Activated CD4-positive, alpha-beta memory T cell treated with anti-CD3 and anti-CD28 coated beads for 36 hours (primary cell): Measurements from ENCODE around the gene SKIC2. TPM values are rescaled to one million over a fixed set of nuclear protein-coding genes. Genes with fewer than 3 reads are reported as not detected.
"Not testable (repeated sequence)": the region's sequence is repeated elsewhere in the genome, so short reads cannot be mapped to it uniquely, and the experiment has no call there.

ENCODE experiments used
- CTCF ChIA-PET: fragments of 350-600 bp; sonication (Branson Sonifier 250); formaldehyde crosslinking; loops from one replicate; lab custom pipeline; 2021; ENCODE audit warnings: antibody characterized with exemption, inconsistent platforms; lab: Charles Lee
- POLR2A ChIA-PET: fragments of 350-600 bp; sonication (Branson Sonifier 250); formaldehyde crosslinking; loops from one replicate; lab custom pipeline; 2021; ENCODE audit warnings: antibody characterized with exemption; lab: Charles Lee
- DNase-seq: peaks from one replicate; pipeline ENCODE4 v3.0.0-alpha.2; 2020
- H3K27ac Mint-ChIP-seq: one replicate; pipeline ENCODE4 v1.8.0; 2021; ENCODE audit warnings: mixed read lengths
- H3K27me3 Mint-ChIP-seq: one replicate; pipeline ENCODE4 v1.8.0; 2021; ENCODE audit warnings: mixed read lengths
- H3K36me3 Mint-ChIP-seq: one replicate; pipeline ENCODE4 v1.8.0; 2021; ENCODE audit warnings: mixed read lengths
- H3K4me1 Mint-ChIP-seq: one replicate; pipeline ENCODE4 v1.8.0; 2021; ENCODE audit warnings: low read depth, mixed read lengths
- H3K4me3 Mint-ChIP-seq: one replicate; pipeline ENCODE4 v1.8.0; 2021; ENCODE audit warnings: mild to moderate bottlenecking, mixed read lengths
- H3K9me3 Mint-ChIP-seq: one replicate; pipeline ENCODE4 v1.8.0; 2021; ENCODE audit warnings: mixed read lengths
- intact Hi-C: fragments of 100-400 bp; cut with micrococcal nuclease; formaldehyde crosslinking; loops from one replicate; pipeline ENCODE4 v1.15.1; 2023
- total RNA-seq, 2 experiments: library from RNA; stranded (reverse); gene quantifications; one replicate each; pipeline ENCODE4 v1.2.3, GENCODE V29; 2021

Gene SKIC2
- 100 to 1,000 TPM in 1 of 2 experiments, 10 to 100 TPM in 1; 95.7 to 101 TPM for total RNA-seq

- POLR2A ChIA-PET: interaction anchor here (0.6 to 3.2 kb wide), 6 partner anchors 9 to 62 kb away, joined by 3 to 39 read pairs (median 4); partner anchors contain the start of genes DXO and EHMT2
- CTCF ChIA-PET: interaction anchor here (1.1 to 1.3 kb wide), 5 partner anchors 10 to 278 kb away, joined by 3 to 4 read pairs (median 3); partner anchors contain the start of genes DXO and LY6G5C
- peaks cover 43% of the 10 kb centered on the region for H3K4me1 Mint-ChIP-seq
- DNase-seq: peak; percentile 99
- no peaks in the 10 kb centered on the region for H3K9me3 Mint-ChIP-seq
- H3K27me3 Mint-ChIP-seq: no peaks in the 10 kb centered on the region
- H3K36me3 Mint-ChIP-seq: peaks cover 46% of the 10 kb centered on the region
- H3K27ac Mint-ChIP-seq: peak within 1 kb of the TSS; percentile 98
- intact Hi-C loops: loop anchor here (1.0 to 5.0 kb wide), 6 partner anchors 13 to 294 kb away; partner anchors contain the start of genes ATF6B, DXO, EHMT2 and GPANK1
- peak within 1 kb of the TSS; percentile 99 for H3K4me3 Mint-ChIP-seq
Observed at GRCh38 chr6:31958741-31959739, at the start of gene SKIC2, which contains the start of gene NELFE. SKIC2 (plus strand) TSS chr6:31959175; CDS start chr6:31959193, 18 bp downstream. NELFE (minus strand) TSS chr6:31958971; CDS start chr6:31958446, 525 bp downstream.

GRCh38 chr6:31909298-31909697 is 49.7 kb upstream of the SKIC2 start:
- H3K4me1 Mint-ChIP-seq: peaks cover 12% of the 10 kb centered on the region
- CTCF ChIA-PET, H3K27me3 Mint-ChIP-seq, intact Hi-C loops, H3K36me3 Mint-ChIP-seq, DNase-seq, H3K27ac Mint-ChIP-seq, H3K9me3 Mint-ChIP-seq, H3K4me3 Mint-ChIP-seq: not testable (repeated sequence)
- POLR2A ChIA-PET: interaction anchor here (0.6 kb wide), 1 partner anchor 87 kb away, joined by 3 read pairs; no protein-coding TSS in a partner anchor

- intact Hi-C loops: no loop called here
- POLR2A ChIA-PET: interaction anchor here (1.1 kb wide), 1 partner anchor 14 kb away, joined by 3 read pairs; the partner anchor contains the start of gene EHMT2
- H3K27me3 Mint-ChIP-seq: peaks cover 3% of the 10 kb centered on the region
- no peaks in the 10 kb centered on the region for H3K9me3 Mint-ChIP-seq
- no peak overlapping the region for H3K4me3 Mint-ChIP-seq
- peaks cover 12% of the 10 kb centered on the region for H3K4me1 Mint-ChIP-seq
- CTCF ChIA-PET: interaction anchor here (1.4 kb wide), 1 partner anchor 8 kb away, joined by 3 read pairs; no protein-coding TSS in a partner anchor
- no peak for DNase-seq
- no peaks in the 10 kb centered on the region for H3K36me3 Mint-ChIP-seq
- H3K27ac Mint-ChIP-seq: no peak overlapping the region
Observed at GRCh38 chr6:31911826-31912585, 47.0 kb upstream of the SKIC2 start.

GRCh38 chr6:31915351-31915750 is 43.6 kb upstream of the SKIC2 start:
- Mint-ChIP-seq H3K36me3 (no peaks in the 10 kb centered on the region), H3K27me3 (peaks cover 3% of the 10 kb centered on the region), H3K9me3 (no peaks in the 10 kb centered on the region), H3K4me3 (no peak overlapping the region), H3K27ac (no peak overlapping the region), H3K4me1 (peaks cover 6% of the 10 kb centered on the region)
- POLR2A ChIA-PET: no interaction called here
- no peak for DNase-seq
- intact Hi-C loops: no loop called here
- CTCF ChIA-PET: no interaction called here

DNA sequence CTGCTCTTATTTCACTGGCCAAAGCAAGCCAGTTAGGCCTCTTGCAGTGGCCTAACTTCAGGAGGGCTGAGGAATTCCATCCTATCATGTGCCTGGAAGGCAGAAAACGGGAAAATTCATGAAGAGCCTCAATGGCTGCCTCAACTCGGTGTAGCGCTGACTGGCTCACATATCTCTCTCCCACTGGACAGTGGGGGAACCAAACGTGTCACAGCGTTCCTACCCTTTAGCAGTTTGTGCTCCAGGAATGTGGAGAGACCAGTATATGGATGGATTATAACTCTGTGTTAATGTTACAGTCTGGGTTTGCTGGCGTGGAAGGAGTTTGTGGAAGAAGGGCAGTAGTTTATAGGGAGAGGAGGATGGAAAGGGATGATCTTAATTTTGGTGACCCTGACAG is 43.2 kb upstream of the SKIC2 start:
- Mint-ChIP-seq H3K27ac (no peak overlapping the region), H3K4me3 (no peak overlapping the region), H3K4me1 (peaks cover 4% of the 10 kb centered on the region), H3K9me3 (no peaks in the 10 kb centered on the region), H3K27me3 (peaks cover 3% of the 10 kb centered on the region), H3K36me3 (no peaks in the 10 kb centered on the region)
- DNase-seq: no peak
- ChIA-PET POLR2A (no interaction called here), CTCF (no interaction called here)
- intact Hi-C loops: no loop called here

DNA sequence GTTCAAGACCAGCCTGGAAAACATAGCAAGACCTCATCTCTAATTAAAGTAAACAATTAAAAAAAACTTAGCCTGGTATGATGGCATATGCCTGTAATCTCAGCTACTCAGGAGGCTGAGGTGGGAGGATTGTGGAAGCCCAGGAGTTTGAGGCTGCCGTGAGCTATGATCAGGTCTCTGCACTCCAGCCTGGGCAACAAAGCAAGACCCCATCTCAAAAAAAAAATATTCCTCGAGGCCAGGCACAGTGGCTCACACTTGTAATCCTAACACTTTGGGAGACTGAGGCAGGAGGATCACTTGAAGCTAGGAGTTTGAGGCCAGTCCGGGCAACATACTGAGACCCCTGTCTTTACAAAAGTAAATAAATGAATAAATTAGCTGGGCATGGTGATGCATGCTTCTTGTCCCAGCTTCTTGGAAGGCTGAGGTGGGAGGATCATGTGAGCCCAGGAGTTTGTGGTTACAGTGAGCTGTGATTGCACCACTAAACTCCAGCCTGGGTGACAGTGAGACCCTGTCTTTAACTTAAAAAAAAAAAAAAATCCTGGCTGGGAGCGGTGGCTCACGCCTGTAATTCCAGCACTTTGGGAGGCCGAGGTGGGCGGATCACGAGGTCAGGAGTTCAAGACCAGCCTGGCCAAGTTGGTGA is 40.8 kb upstream of the SKIC2 start:
- no peaks in the 10 kb centered on the region for H3K9me3 Mint-ChIP-seq
- no peak for DNase-seq
- no peak overlapping the region for H3K4me3 Mint-ChIP-seq
- H3K4me1 Mint-ChIP-seq: no peaks in the 10 kb centered on the region
- H3K27ac Mint-ChIP-seq: no peak overlapping the region
- intact Hi-C loops: no loop called here
- no peaks in the 10 kb centered on the region for H3K36me3 Mint-ChIP-seq
- ChIA-PET POLR2A (interaction anchor here (0.8 kb wide), 1 partner anchor 260 kb away, joined by 4 read pairs; no protein-coding TSS in a partner anchor), CTCF (no interaction called here)
- peaks cover 3% of the 10 kb centered on the region for H3K27me3 Mint-ChIP-seq

- POLR2A ChIA-PET: no interaction called here
- CTCF ChIA-PET: interaction anchor here (1.4 kb wide), 1 partner anchor 33 kb away, joined by 3 read pairs; no protein-coding TSS in a partner anchor
- no peak overlapping the region for H3K4me3 Mint-ChIP-seq
- intact Hi-C loops: no loop called here
- no peaks in the 10 kb centered on the region for H3K9me3 Mint-ChIP-seq
- no peak overlapping the region for H3K27ac Mint-ChIP-seq
- H3K27me3 Mint-ChIP-seq: peaks cover 3% of the 10 kb centered on the region
- H3K4me1 Mint-ChIP-seq: no peaks in the 10 kb centered on the region
- no peaks in the 10 kb centered on the region for H3K36me3 Mint-ChIP-seq
- no peak for DNase-seq
Observed at GRCh38 chr6:31919624-31920303, 39.2 kb upstream of the SKIC2 start.

DNA sequence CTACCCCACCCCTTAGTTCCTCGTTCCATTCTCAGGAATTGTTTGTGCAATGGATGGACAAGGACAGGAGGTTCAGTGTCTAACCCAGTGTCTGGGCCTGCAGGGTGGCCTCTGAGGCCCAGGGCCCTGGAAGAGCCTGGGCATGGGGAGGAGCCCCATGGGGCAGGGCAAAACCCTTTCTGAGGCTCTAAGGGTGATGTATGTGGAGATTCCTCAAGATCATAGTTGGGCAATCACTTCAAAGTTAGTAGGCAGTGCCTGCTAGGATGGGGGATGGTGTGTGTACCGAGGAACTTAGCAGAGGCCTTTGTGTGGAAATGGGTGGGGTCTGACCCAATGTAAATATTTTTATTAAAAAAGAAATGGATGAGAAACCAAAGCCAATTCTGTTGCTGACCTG is 38.2 kb upstream of the SKIC2 start:
- H3K27me3 Mint-ChIP-seq: peaks cover 2% of the 10 kb centered on the region
- intact Hi-C loops: no loop called here
- no peak overlapping the region for H3K27ac Mint-ChIP-seq
- no peaks in the 10 kb centered on the region for H3K4me1 Mint-ChIP-seq
- no peak for DNase-seq
- H3K4me3 Mint-ChIP-seq: no peak overlapping the region
- no peaks in the 10 kb centered on the region for H3K9me3 Mint-ChIP-seq
- ChIA-PET POLR2A (no interaction called here), CTCF (no interaction called here)
- no peaks in the 10 kb centered on the region for H3K36me3 Mint-ChIP-seq

DNA sequence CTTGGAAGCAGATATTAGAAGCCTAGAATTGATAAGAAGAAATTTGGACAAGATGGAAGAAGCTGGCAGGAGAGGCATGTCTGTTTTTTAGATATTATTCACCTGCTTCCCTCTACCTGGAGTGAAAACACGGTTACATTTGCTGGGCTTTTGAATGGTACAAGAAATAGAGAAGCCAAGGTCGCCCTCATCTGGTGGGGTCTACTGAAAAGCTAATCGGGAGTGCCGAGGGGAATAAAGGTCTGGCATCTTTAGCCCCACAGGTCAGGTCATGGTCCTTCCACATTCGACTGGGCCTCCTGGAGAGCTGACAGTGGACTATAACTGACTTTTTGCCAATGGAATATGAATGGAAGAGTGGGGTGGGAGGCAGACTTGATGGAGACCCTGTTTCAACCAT is 36.0 kb upstream of the SKIC2 start:
- Mint-ChIP-seq H3K9me3 (no peaks in the 10 kb centered on the region), H3K4me1 (no peaks in the 10 kb centered on the region), H3K4me3 (no peak overlapping the region), H3K27me3 (no peaks in the 10 kb centered on the region), H3K36me3 (no peaks in the 10 kb centered on the region), H3K27ac (no peak overlapping the region)
- intact Hi-C loops: no loop called here
- DNase-seq: peak; percentile 56
- CTCF ChIA-PET: interaction anchor here (0.6 to 1.1 kb wide), 4 partner anchors 60 to 273 kb away, joined by 3 read pairs; no protein-coding TSS in a partner anchor
- POLR2A ChIA-PET: no interaction called here

DNA sequence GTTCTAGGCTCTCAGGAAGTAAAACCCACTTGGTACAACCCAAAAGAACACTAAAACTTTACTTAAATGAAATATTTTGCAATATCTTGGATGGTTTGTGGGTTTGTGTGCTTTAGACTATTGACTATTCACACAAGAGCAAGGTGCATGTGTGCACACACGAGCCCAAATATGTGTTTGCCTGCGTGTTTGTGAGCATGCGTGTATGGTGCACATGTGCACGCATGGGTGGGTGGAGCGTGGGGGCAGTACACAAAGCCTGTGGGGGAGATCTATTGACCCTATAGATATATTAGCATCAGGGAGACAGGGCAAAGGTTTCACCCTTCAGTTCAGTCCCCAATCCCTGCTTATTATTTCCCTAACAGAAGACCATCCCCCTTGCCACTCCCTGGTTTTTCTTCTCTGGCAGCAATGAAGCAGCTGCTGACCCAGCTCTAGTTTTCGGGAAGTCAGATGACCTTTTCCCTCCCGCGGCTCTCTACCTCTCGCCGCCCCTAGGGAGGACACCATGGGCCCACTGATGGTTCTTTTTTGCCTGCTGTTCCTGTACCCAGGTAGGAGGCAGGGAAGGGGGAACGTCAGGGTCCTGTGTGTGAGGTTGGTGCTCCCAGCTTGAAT is 31.6 kb upstream of the SKIC2 start, which contains the start of gene C2:
C2 (plus strand) TSS at position 476 of the 621 bp plus-strand sequence; CDS start at position 512, 36 bp downstream.
- DNase-seq: no peak
- H3K4me3 Mint-ChIP-seq: no peak within 1 kb of the TSS
- no peak within 1 kb of the TSS for H3K27ac Mint-ChIP-seq
- no peaks in the 10 kb centered on the region for H3K36me3 Mint-ChIP-seq
- no peaks in the 10 kb centered on the region for H3K9me3 Mint-ChIP-seq
- intact Hi-C loops: no loop called here
- H3K4me1 Mint-ChIP-seq: no peaks in the 10 kb centered on the region
- CTCF ChIA-PET: no interaction called here
- POLR2A ChIA-PET: no interaction called here
- H3K27me3 Mint-ChIP-seq: no peaks in the 10 kb centered on the region
